ENCODE results near the gene CCDC88B. TPM values are rescaled to one million over a fixed set of nuclear protein-coding genes. Genes with fewer than 3 reads are reported as not detected.
A peak's percentile ranks its signal among the peaks of the same experiment; 100 is the strongest.

Gene CCDC88B
- total RNA-seq, 2 experiments from 2014 or later = 107 to 112 TPM

- H3K36me3 Mint-ChIP-seq (ENCODE audit: low read depth) = peaks cover 36% of the 10 kb centered on the region
- no peak overlapping the region for H3K27ac Mint-ChIP-seq
- ChIA-PET POLR2A (interaction anchor here (6.3 kb wide), 1 partner anchor 41 kb away, joined by 45 read pairs; the partner anchor contains the start of genes PRDX5 and TRMT112), CTCF (no interaction called here)
- H3K4me1 Mint-ChIP-seq (ENCODE audit: low read depth) = peaks cover 25% of the 10 kb centered on the region
- Histone ChIP-seq H3K9me3 (ENCODE audit: control insufficient read depth in 1 of 2, insufficient read depth in 1 of 2, low read length in 2 of 2) (no peaks in the 10 kb centered on the region), H3K4me1 (ENCODE audit: insufficient read depth, low read length) (peaks cover 38% of the 10 kb centered on the region), H3K27ac (ENCODE audit: low read depth in 1 of 2, low read length in 2 of 2) (peak overlapping the region in 1 of 2 donors; percentile 22), H3K27me3 (ENCODE audit: control insufficient read depth in 1 of 2, insufficient read depth in 2 of 2, low read length in 2 of 2) (no peaks in the 10 kb centered on the region), H3K36me3 (ENCODE audit: insufficient read depth, low read length) (peaks cover 44% of the 10 kb centered on the region), H3K4me3 (ENCODE audit: low read length) (peak overlapping the region; percentile 57)
- no peaks in the 10 kb centered on the region for H3K27me3 Mint-ChIP-seq
- intact Hi-C loops (cut with DNase I, micrococcal nuclease) = loop anchor here in 1 of 2 experiments (5.0 kb wide), 1 partner anchor 41 kb away; the partner anchor contains the start of genes PRDX5 and TRMT112
- no peak for TF ChIP-seq CTCF (IDR thresholded peaks at IDR 0.05)
- H3K4me3 Mint-ChIP-seq = peak overlapping the region; percentile 69
- DNase-seq = no peak
- no peak for ATAC-seq (ENCODE audit: poor library complexity)
- H3K9me3 Mint-ChIP-seq = no peaks in the 10 kb centered on the region
These were observed 18.5 kb downstream of the CCDC88B start for GRCh38 chr11:64358536-64358906.

- Mint-ChIP-seq H3K9me3 (no peaks in the 10 kb centered on the region), H3K4me1 (ENCODE audit: low read depth) (peaks cover 25% of the 10 kb centered on the region), H3K27me3 (no peaks in the 10 kb centered on the region), H3K27ac (peak within 1 kb of the TSS; percentile 5), H3K36me3 (ENCODE audit: low read depth) (peaks cover 41% of the 10 kb centered on the region), H3K4me3 (peak within 1 kb of the TSS; percentile 93)
- H3K4me3 ChIP-seq (ENCODE audit: low read length) = peak within 1 kb of the TSS; percentile 88
- no peaks in the 10 kb centered on the region for H3K27me3 ChIP-seq (ENCODE audit: control insufficient read depth in 1 of 2, insufficient read depth in 2 of 2, low read length in 2 of 2)
- ChIA-PET CTCF (no interaction called here), POLR2A (interaction anchor here (0.8 to 6.3 kb wide), 6 partner anchors 17 to 759 kb away, joined by 3 to 45 read pairs (median 3); partner anchors contain the start of genes CCDC88B, PRDX5, TRMT112 and ZNHIT2)
- intact Hi-C loops (cut with DNase I, micrococcal nuclease) = loop anchor here (1.0 to 5.0 kb wide), 2 partner anchors 41 to 42 kb away; partner anchors contain the start of genes PRDX5 (in 2 of the 2) and TRMT112 (in 1 of the 2)
- DNase-seq (peak in 8 of 14 experiments; percentile 35 to 79 (median 58)), ATAC-seq (ENCODE audit: poor library complexity) (peak; percentile 69)
- no peaks in the 10 kb centered on the region for H3K9me3 ChIP-seq (ENCODE audit: control insufficient read depth in 1 of 2, insufficient read depth in 1 of 2, low read length in 2 of 2)
- H3K36me3 ChIP-seq (ENCODE audit: insufficient read depth, low read length) = peaks cover 44% of the 10 kb centered on the region
- H3K27ac ChIP-seq (ENCODE audit: low read depth in 1 of 2, low read length in 2 of 2) = peak within 1 kb of the TSS in 1 of 2 donors; percentile 22
- H3K4me1 ChIP-seq (ENCODE audit: insufficient read depth, low read length) = peaks cover 38% of the 10 kb centered on the region
- TF ChIP-seq CTCF (IDR thresholded peaks at IDR 0.05) = no peak
These were observed 19.1 kb downstream of the CCDC88B start, which contains the start of gene RPS6KA4 for GRCh38 chr11:64358907-64359711. Gene RPS6KA4 (plus strand): TSS chr11:64359162. CDS start chr11:64359236, 74 bp downstream.

- Mint-ChIP-seq H3K27me3 (no peaks in the 10 kb centered on the region), H3K4me1 (ENCODE audit: low read depth) (peaks cover 25% of the 10 kb centered on the region), H3K36me3 (ENCODE audit: low read depth) (peaks cover 46% of the 10 kb centered on the region), H3K4me3 (peak overlapping the region; percentile 93), H3K9me3 (no peaks in the 10 kb centered on the region), H3K27ac (peak overlapping the region; percentile 5)
- Histone ChIP-seq H3K4me3 (ENCODE audit: low read length) (peak overlapping the region; percentile 88), H3K36me3 (ENCODE audit: insufficient read depth, low read length) (peaks cover 48% of the 10 kb centered on the region), H3K27ac (ENCODE audit: low read depth in 1 of 2, low read length in 2 of 2) (no peak overlapping the region), H3K4me1 (ENCODE audit: insufficient read depth, low read length) (peaks cover 38% of the 10 kb centered on the region), H3K27me3 (ENCODE audit: control insufficient read depth in 1 of 2, insufficient read depth in 2 of 2, low read length in 2 of 2) (no peaks in the 10 kb centered on the region), H3K9me3 (ENCODE audit: control insufficient read depth in 1 of 2, insufficient read depth in 1 of 2, low read length in 2 of 2) (no peaks in the 10 kb centered on the region)
- POLR2A ChIA-PET = interaction anchor here (0.8 to 6.3 kb wide), 6 partner anchors 17 to 758 kb away, joined by 3 to 45 read pairs (median 3); partner anchors contain the start of genes CCDC88B, PRDX5, TRMT112 and ZNHIT2
- intact Hi-C loops (cut with DNase I, micrococcal nuclease) = loop anchor here (1.0 to 10.0 kb wide), 3 partner anchors 42 to 295 kb away; partner anchors contain the start of genes PRDX5 (in 2 of the 2) and TRMT112 (in 1 of the 2)
- CTCF ChIA-PET = interaction anchor here (1.6 kb wide), 1 partner anchor 42 kb away, joined by 7 read pairs; the partner anchor contains the start of genes PRDX5 and TRMT112
- no peak for TF ChIP-seq CTCF (IDR thresholded peaks at IDR 0.05)
- DNase-seq = peak in 9 of 14 experiments; percentile 23 to 73 (median 42)
- ATAC-seq (ENCODE audit: poor library complexity) = peak; percentile 58
These were observed 19.9 kb downstream of the CCDC88B start for GRCh38 chr11:64359712-64360445.
